AG04449 (cell line): ENCODE data around the gene FAM118B.

Experiments used
- CTCF ChIA-PET: fragments of 350-600 bp; formaldehyde crosslinking; extraction: SDS; loops from one replicate; lab custom pipeline; 2021; ENCODE audit warnings: antibody characterized with exemption; lab: Yijun Ruan, JAX
- POLR2A ChIA-PET: fragments of 400-600, 350-600 bp; formaldehyde crosslinking; extraction: SDS; loops from one replicate; lab custom pipeline; 2020; ENCODE audit warnings: antibody characterized with exemption, inconsistent platforms; lab: Yijun Ruan, JAX
- DNase-seq: peaks from one replicate; pipeline ENCODE4 v3.0.0-alpha.2; 2010; ENCODE audit warnings: low read depth, low spot score
- H3K4me3 ChIP-seq: 2 replicates; pipeline ENCODE4 v1.5.1; 2011; ENCODE audit warnings: low read depth, mild to moderate bottlenecking, control low read depth, low read length
- CTCF ChIP-seq: IDR thresholded peaks from one replicate; pipeline ENCODE4 v1.5.1; 2011; ENCODE audit warnings: mild to moderate bottlenecking, moderate library complexity, low read length, control low read depth, inconsistent platforms; ENCODE audit not compliant: insufficient read depth; ENCODE audit errors: missing control alignments

FAM118B gene

GRCh38 chr11:126268361-126268707 is 56.8 kb downstream of the FAM118B start:
- H3K4me3 ChIP-seq: peak overlapping the region; percentile 98
- ChIA-PET POLR2A (interaction anchor here (1.3 kb wide), 1 partner anchor 13 kb away, joined by 5 read pairs; no protein-coding TSS in a partner anchor), CTCF (no interaction called here)
- TF ChIP-seq CTCF: no peak
- no peak for DNase-seq

- peak; percentile 89 for DNase-seq
- no peak for TF ChIP-seq CTCF
- POLR2A ChIA-PET: interaction anchor here (1.3 kb wide), 1 partner anchor 13 kb away, joined by 5 read pairs; no protein-coding TSS in a partner anchor
- H3K4me3 ChIP-seq: peak within 1 kb of the TSS; percentile 98
- CTCF ChIA-PET: interaction anchor here (0.9 to 1.0 kb wide), 2 partner anchors 12 to 13 kb away, joined by 3 read pairs; no protein-coding TSS in a partner anchor
Measured at GRCh38 chr11:126268708-126269579, 57.4 kb downstream of the FAM118B start, which contains the start of the genes FOXRED1 and SRPRA. Gene FOXRED1, plus strand, starts transcription at chr11:126269154. Its CDS starts 53 bp downstream, at chr11:126269207. Gene SRPRA, minus strand, starts transcription at chr11:126268895. Its CDS starts 91 bp downstream, at chr11:126268804.

- H3K4me3 ChIP-seq: no peak overlapping the region
- no peak for DNase-seq
- TF ChIP-seq CTCF: no peak
- ChIA-PET CTCF (no interaction called here), POLR2A (no interaction called here)
Measured at GRCh38 chr11:126277322-126277721, 65.7 kb downstream of the FAM118B start.

GRCh38 chr11:126277780-126278179 is 66.2 kb downstream of the FAM118B start:
- ChIA-PET CTCF (no interaction called here), POLR2A (no interaction called here)
- TF ChIP-seq CTCF: no peak
- no peak overlapping the region for H3K4me3 ChIP-seq
- no peak for DNase-seq

GRCh38 chr11:126279191-126279590 is 67.6 kb downstream of the FAM118B start:
- CTCF ChIA-PET: no interaction called here
- POLR2A ChIA-PET: no interaction called here

More at GRCh38 chr11:126279191-126279590, 67.6 kb downstream of the FAM118B start:
- TF ChIP-seq CTCF: no peak
- DNase-seq: no peak
- H3K4me3 ChIP-seq: no peak overlapping the region
